Measurements from ENCODE around the gene CASP8. TPM values are rescaled to one million over a fixed set of nuclear protein-coding genes. Genes with fewer than 3 reads are reported as not detected.
A peak's percentile ranks its signal among the peaks of the same experiment; 100 is the strongest.

CASP8 gene
- total RNA-seq = 7.6 TPM

- DNase-seq (ENCODE audit: low spot score) (no peak), ATAC-seq (peak; percentile 27)
These were observed at the start of gene CASP8 for GRCh38 chr2:201260302-201260800. CASP8 (plus strand) TSS chr2:201260536; CDS start chr2:201266487, 5,951 bp downstream.

- ATAC-seq (no peak), DNase-seq (ENCODE audit: low spot score) (no peak)
These were observed 44.4 kb upstream of the CASP8 start for GRCh38 chr2:201215963-201216362.

GRCh38 chr2:201216918-201217317, 43.4 kb upstream of the CASP8 start:
- no peak for ATAC-seq

GRCh38 chr2:201218780-201219179, 41.6 kb upstream of the CASP8 start:
- DNase-seq (ENCODE audit: low spot score) = no peak

More at GRCh38 chr2:201216918-201217317, 43.4 kb upstream of the CASP8 start:
- DNase-seq (ENCODE audit: low spot score) = no peak

GRCh38 chr2:201219328-201220096, 40.8 kb upstream of the CASP8 start:
- DNase-seq (ENCODE audit: low spot score) (peak; percentile 33), ATAC-seq (no peak)

More at GRCh38 chr2:201218780-201219179, 41.6 kb upstream of the CASP8 start:
- ATAC-seq = no peak

GRCh38 chr2:201220102-201220570, 40.2 kb upstream of the CASP8 start:
- DNase-seq (ENCODE audit: low spot score) = no peak
- ATAC-seq = peak; percentile 19

GRCh38 chr2:201223089-201224073, 37.0 kb upstream of the CASP8 start:
- DNase-seq (ENCODE audit: low spot score) (peak; percentile 6), ATAC-seq (peak; percentile 50)

- no peak for DNase-seq (ENCODE audit: low spot score)
- ATAC-seq = no peak
These were observed 31.9 kb upstream of the CASP8 start for GRCh38 chr2:201228271-201228911.

GRCh38 chr2:201228912-201229290, 31.4 kb upstream of the CASP8 start:
- DNase-seq (ENCODE audit: low spot score) = no peak
- no peak for ATAC-seq

- peak; percentile 90 for DNase-seq (ENCODE audit: low spot score)
- peak; percentile 82 for ATAC-seq
These were observed 28.4 kb upstream of the CASP8 start for GRCh38 chr2:201231781-201232466.

- DNase-seq (ENCODE audit: low spot score) (peak; percentile 19), ATAC-seq (no peak)
These were observed 27.9 kb upstream of the CASP8 start for GRCh38 chr2:201232467-201232815.

GRCh38 chr2:201233192-201233811, 27.0 kb upstream of the CASP8 start:
- peak; percentile 89 for DNase-seq (ENCODE audit: low spot score)
- ATAC-seq = peak; percentile 93

GRCh38 chr2:201233812-201234662, 26.3 kb upstream of the CASP8 start:
- ATAC-seq (peak; percentile 1), DNase-seq (ENCODE audit: low spot score) (no peak)

- no peak for ATAC-seq
- no peak for DNase-seq (ENCODE audit: low spot score)
These were observed 25.6 kb upstream of the CASP8 start for GRCh38 chr2:201234663-201235135.

- ATAC-seq = peak; percentile 26
- no peak for DNase-seq (ENCODE audit: low spot score)
These were observed 24.2 kb upstream of the CASP8 start for GRCh38 chr2:201235860-201236811.

GRCh38 chr2:201237486-201238123, 22.7 kb upstream of the CASP8 start:
- DNase-seq (ENCODE audit: low spot score) (no peak), ATAC-seq (no peak)

Data from left lobe of liver (tissue), 2 donors.